Body of pancreas (tissue), 4 donors: ENCODE data around the gene USP9X.

Source experiments
- CTCF ChIP-seq, 7 experiments: fragments of 450-650 bp in 4 of 7; fragments of 200-600 bp in 3 of 7; sonication (generic) in 3 of 7; IDR thresholded peaks; one replicate each; pipeline ENCODE4 v1.5.1; 2016 to 2019; ENCODE audit warnings: antibody characterized with exemption in 7 of 7
- POLR2A ChIP-seq, 3 donors: fragments of 450-650 bp; IDR thresholded peaks; one replicate each; pipeline ENCODE4 v1.6.1; 2016; ENCODE audit warnings: antibody characterized with exemption in 3 of 3, mild to moderate bottlenecking in 2 of 3

GRCh38 chrX:41178201-41178600, 93.0 kb downstream of the USP9X start:
- TF ChIP-seq CTCF (IDR thresholded peaks at IDR 0.05) (no peak), POLR2A (IDR thresholded peaks at IDR 0.05) (no peak)
